Body of pancreas (tissue), 4 donors: ENCODE measurements around the gene LCLAT1. TPM values are rescaled to one million over a fixed set of nuclear protein-coding genes. Genes with fewer than 3 reads are reported as not detected.

Experiments used
- ATAC-seq: fragments of 150-250 bp; one replicate; pipeline ENCODE4 v1.9.1; 2016
- DNase-seq, 4 donors: peaks; one replicate each; pipeline ENCODE4 v3.0.0-alpha.2; 2019
- H3K27ac ChIP-seq, 4 donors: fragments of 200-600 bp; sonication (generic); 1 replicate in 3 of 4; 2 replicates in 1 of 4; pipeline versions ENCODE4 v1.5.1 to v1.6.1; 2016 to 2019; ENCODE audit warnings: mild to moderate bottlenecking in 1 of 4, mixed read lengths in 1 of 4, moderate library complexity in 1 of 4
- H3K27me3 ChIP-seq, 2 donors: fragments of 200-600 bp; sonication (generic); one replicate each; pipeline ENCODE4 v1.6.0; 2016; ENCODE audit warnings: mild to moderate bottlenecking in 1 of 2
- H3K36me3 ChIP-seq, 2 donors: fragments of 200-600 bp; sonication (generic); replicated peaks in 1 of 2; 2 replicates each; pipeline ENCODE4 v1.5.1; 2016; ENCODE audit warnings: low read depth in 2 of 2; ENCODE audit not compliant: insufficient read depth in 1 of 2
- H3K4me1 ChIP-seq: fragments of 200-600 bp; sonication (generic); one replicate; pipeline ENCODE4 v1.6.0; 2016
- H3K4me3 ChIP-seq, 2 donors: fragments of 200-600 bp; sonication (generic); 1 replicate in 1 of 2; 2 replicates in 1 of 2; pipeline ENCODE4 v1.5.1; 2016 to 2019
- H3K9me3 ChIP-seq, 3 donors: fragments of 200-600 bp; sonication (generic); 1 replicate in 2 of 3; 2 replicates in 1 of 3; pipeline ENCODE4 v1.5.1; 2016
- CTCF ChIP-seq, 7 experiments: fragments of 450-650 bp in 4 of 7; fragments of 200-600 bp in 3 of 7; sonication (generic) in 3 of 7; IDR thresholded peaks; one replicate each; pipeline ENCODE4 v1.5.1; 2016 to 2019; ENCODE audit warnings: antibody characterized with exemption in 7 of 7
- POLR2A ChIP-seq, 3 donors: fragments of 450-650 bp; IDR thresholded peaks; one replicate each; pipeline ENCODE4 v1.6.1; 2016; ENCODE audit warnings: antibody characterized with exemption in 3 of 3, mild to moderate bottlenecking in 2 of 3
- WGBS, 2 donors: methylation state at CpG; one replicate each; pipeline ENCODE4 v1.1.5; 2017; 5-methylcytosine and 5-hydroxymethylcytosine counted together
- intact Hi-C: fragments of 100-400 bp; cut with DNase I; formaldehyde crosslinking; loops from one replicate; pipeline ENCODE4 v1.15.1; 2023
- total RNA-seq, 2 donors: library from RNA; depleted of rRNA; stranded (reverse); fragments of >200 nt; gene quantifications; one replicate each; pipeline ENCODE4 v1.1.0, GENCODE V29; 2016

LCLAT1 gene
- total RNA-seq, 2 donors from 2014 or later: 13.7 to 19.4 TPM

GRCh38 chr2:30662268-30663131, 215.5 kb downstream of the LCLAT1 start:
- no peak for DNase-seq
- intact Hi-C loops: no loop called here
- Histone ChIP-seq H3K4me3 (no peak overlapping the region), H3K4me1 (no peaks in the 10 kb centered on the region), H3K27ac (no peak overlapping the region), H3K9me3 (no peaks in the 10 kb centered on the region), H3K27me3 (no peaks in the 10 kb centered on the region), H3K36me3 (no peaks in the 10 kb centered on the region)
- no peak for ATAC-seq
- no peak for TF ChIP-seq CTCF (IDR thresholded peaks at IDR 0.05)
- no peak for TF ChIP-seq POLR2A (IDR thresholded peaks at IDR 0.05)
- WGBS, 2 donors: 62 to 67% methylated on average over 11 to 12 of the region's 12 CpGs

DNA sequence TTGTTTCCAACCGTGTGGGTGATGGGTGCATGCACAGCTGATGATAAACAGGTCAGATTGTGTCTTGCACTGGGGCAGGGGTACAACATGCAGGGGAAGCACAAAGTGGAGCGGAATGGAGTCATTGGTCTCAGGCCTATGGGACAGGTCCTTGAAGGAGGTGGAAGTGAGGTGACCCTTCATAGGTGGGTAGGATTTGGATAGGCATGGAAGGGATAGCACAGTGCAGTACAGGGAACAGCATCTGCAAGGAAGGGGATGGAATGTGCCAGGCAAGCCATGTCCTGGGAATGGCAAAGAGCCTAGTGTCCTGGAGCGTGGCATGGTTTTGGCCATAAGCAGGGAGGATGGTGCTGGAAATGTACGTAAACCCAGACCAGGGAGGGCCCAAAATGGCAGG, 216.3 kb downstream of the LCLAT1 start:
- Histone ChIP-seq H3K4me1 (no peaks in the 10 kb centered on the region), H3K27me3 (no peaks in the 10 kb centered on the region), H3K4me3 (no peak overlapping the region), H3K36me3 (no peaks in the 10 kb centered on the region), H3K9me3 (no peaks in the 10 kb centered on the region), H3K27ac (no peak overlapping the region)
- intact Hi-C loops: no loop called here
- DNase-seq (no peak), ATAC-seq (no peak)
- TF ChIP-seq POLR2A (IDR thresholded peaks at IDR 0.05) (no peak), CTCF (IDR thresholded peaks at IDR 0.05) (no peak)
- WGBS, 2 donors: 91 to 97% methylated on average over 4 of the region's 4 CpGs

GRCh38 chr2:30663806-30664205, 216.8 kb downstream of the LCLAT1 start:
- intact Hi-C loops: no loop called here

GRCh38 chr2:30664761-30665358, 217.8 kb downstream of the LCLAT1 start:
- 83% methylated on average over 4 to 8 of the region's 8 CpGs for WGBS, 2 donors
- intact Hi-C loops: no loop called here
- no peak for ATAC-seq
- H3K27ac ChIP-seq: no peak overlapping the region
- no peaks in the 10 kb centered on the region for H3K36me3 ChIP-seq
- no peaks in the 10 kb centered on the region for H3K9me3 ChIP-seq
- H3K4me1 ChIP-seq: no peaks in the 10 kb centered on the region
- no peak for TF ChIP-seq CTCF (IDR thresholded peaks at IDR 0.05)
- no peak for TF ChIP-seq POLR2A (IDR thresholded peaks at IDR 0.05)
- H3K4me3 ChIP-seq: no peak overlapping the region
- H3K27me3 ChIP-seq: no peaks in the 10 kb centered on the region
- no peak for DNase-seq

More at GRCh38 chr2:30663806-30664205, 216.8 kb downstream of the LCLAT1 start:
- Histone ChIP-seq H3K4me1 (no peaks in the 10 kb centered on the region), H3K27ac (no peak overlapping the region), H3K4me3 (no peak overlapping the region), H3K36me3 (no peaks in the 10 kb centered on the region), H3K9me3 (no peaks in the 10 kb centered on the region), H3K27me3 (no peaks in the 10 kb centered on the region)
- DNase-seq (no peak), ATAC-seq (no peak)
- WGBS, 2 donors: 77 to 81% methylated on average over 3 of the region's 3 CpGs
- no peak for TF ChIP-seq POLR2A (IDR thresholded peaks at IDR 0.05)
- TF ChIP-seq CTCF (IDR thresholded peaks at IDR 0.05): no peak
